Neuronal stem cell (in vitro differentiated cells): ENCODE results near the gene CXXC5. TPM values are rescaled to one million over a fixed set of nuclear protein-coding genes. Genes with fewer than 3 reads are reported as not detected.

Source experiments
- DNase-seq: peaks from one replicate; pipeline ENCODE4 v3.0.0-alpha.2; 2013; ENCODE audit warnings: low spot score
- H2AFZ ChIP-seq: one replicate; pipeline ENCODE4 v1.6.1; 2013; ENCODE audit warnings: mild to moderate bottlenecking, low read length, inconsistent platforms
- H2AK5ac ChIP-seq: 2 replicates; pipeline ENCODE4 v1.6.1; 2013; ENCODE audit warnings: low read depth, mild to moderate bottlenecking, inconsistent platforms, low read length, moderate library complexity, mixed read lengths
- H2BK120ac ChIP-seq: 2 replicates; pipeline ENCODE4 v1.6.1; 2013; ENCODE audit warnings: low read depth, mild to moderate bottlenecking, inconsistent platforms, low read length, moderate library complexity, mixed read lengths
- H2BK12ac ChIP-seq: one replicate; pipeline ENCODE4 v1.6.1; 2013; ENCODE audit warnings: low read length, inconsistent platforms
- H2BK15ac ChIP-seq: 2 replicates; pipeline ENCODE4 v1.6.1; 2013; ENCODE audit warnings: mild to moderate bottlenecking, low read length, inconsistent platforms, mixed read lengths
- H2BK5ac ChIP-seq: one replicate; pipeline ENCODE4 v1.6.1; 2013; ENCODE audit warnings: inconsistent platforms, mild to moderate bottlenecking, low read length, moderate library complexity
- H3K14ac ChIP-seq: one replicate; pipeline ENCODE4 v1.6.1; 2013; ENCODE audit warnings: low read length, inconsistent platforms
- H3K18ac ChIP-seq: 2 replicates; pipeline ENCODE4 v1.6.1; 2013; ENCODE audit warnings: low read length, inconsistent platforms
- H3K23ac ChIP-seq: 2 replicates; pipeline ENCODE4 v1.6.1; 2013; ENCODE audit warnings: low read depth, mild to moderate bottlenecking, mixed read lengths, low read length, inconsistent platforms; ENCODE audit not compliant: poor library complexity
- H3K27ac ChIP-seq: replicated peaks from 3 replicates; pipeline ENCODE4 v1.5.1; 2013; ENCODE audit warnings: low read length, inconsistent platforms
- H3K27me3 ChIP-seq, 3 experiments: 2 replicates each; pipeline ENCODE4 v1.6.1; 2013; ENCODE audit warnings: low read length in 3 of 3, mild to moderate bottlenecking in 2 of 3, inconsistent platforms in 1 of 3, low read depth in 1 of 3, mixed read lengths in 1 of 3, moderate library complexity in 1 of 3; ENCODE audit not compliant: control insufficient read depth in 3 of 3, insufficient read depth in 3 of 3
- H3K36me3 ChIP-seq, 2 donors: replicated peaks in 1 of 2; 2 replicates each; pipeline ENCODE4 v1.6.1; 2013; ENCODE audit warnings: low read length in 2 of 2; ENCODE audit not compliant: control insufficient read depth in 2 of 2, insufficient read depth in 2 of 2
- H3K4ac ChIP-seq: 2 replicates; pipeline ENCODE4 v1.6.1; 2013; ENCODE audit warnings: inconsistent platforms, mild to moderate bottlenecking, low read length, moderate library complexity
- H3K4me1 ChIP-seq, 2 donors: 1 replicate in 1 of 2; 2 replicates in 1 of 2; pipeline ENCODE4 v1.6.1; 2013; ENCODE audit warnings: low read length in 2 of 2, low read depth in 1 of 2; ENCODE audit not compliant: control insufficient read depth in 2 of 2, insufficient read depth in 1 of 2
- H3K4me2 ChIP-seq: one replicate; pipeline ENCODE4 v1.6.1; 2013; ENCODE audit warnings: mild to moderate bottlenecking, low read length, inconsistent platforms; ENCODE audit not compliant: insufficient read depth, poor library complexity, severe bottlenecking
- H3K4me3 ChIP-seq, 2 donors: 2 replicates each; pipeline ENCODE4 v1.5.1; 2013; ENCODE audit warnings: low read length in 2 of 2, mild to moderate bottlenecking in 2 of 2, inconsistent platforms in 1 of 2, moderate library complexity in 1 of 2
- H3K79me1 ChIP-seq: one replicate; pipeline ENCODE4 v1.6.1; 2013; ENCODE audit warnings: low read depth, mild to moderate bottlenecking, inconsistent platforms, low read length, moderate library complexity
- H3K9ac ChIP-seq: one replicate; pipeline ENCODE4 v1.6.1; 2013; ENCODE audit warnings: mild to moderate bottlenecking, low read depth, low read length, inconsistent platforms; ENCODE audit not compliant: poor library complexity
- H3K9me3 ChIP-seq, 2 donors: replicated peaks in 1 of 2; 2 replicates each; pipeline versions ENCODE3 to v1.6.1; 2013; ENCODE audit warnings: low read length in 2 of 2, mild to moderate bottlenecking in 2 of 2, inconsistent platforms in 1 of 2, low read depth in 1 of 2, mixed read lengths in 1 of 2, moderate library complexity in 1 of 2; ENCODE audit not compliant: control insufficient read depth in 2 of 2, insufficient read depth in 1 of 2
- H4K8ac ChIP-seq: one replicate; pipeline ENCODE4 v1.6.1; 2013; ENCODE audit warnings: low read depth, mild to moderate bottlenecking, inconsistent platforms, low read length, moderate library complexity
- H4K91ac ChIP-seq: one replicate; pipeline ENCODE4 v1.6.1; 2013; ENCODE audit warnings: low read length, low read depth, mild to moderate bottlenecking, inconsistent platforms; ENCODE audit not compliant: poor library complexity
- WGBS, 2 donors: extraction: QIAGEN DNeasy Blood & Tissue Kit; methylation state at CpG; one replicate each; pipeline ENCODE4 v1.1.7; 2013; ENCODE audit warnings: missing lambda C conversion rate in 2 of 2, mixed read lengths in 1 of 2; ENCODE audit not compliant: insufficient read length in 2 of 2, insufficient replicate concordance in 1 of 2; ENCODE audit errors: extremely low coverage in 2 of 2; 5-methylcytosine and 5-hydroxymethylcytosine counted together
- small RNA-seq: library from polyadenylated mRNA; stranded (forward); fragments of <200 nt; extraction: miRNeasy Mini kit (QIAGEN cat#:217004); gene quantifications from one replicate; pipeline ENCODE3, GENCODE V24; 2013; ENCODE audit not compliant: insufficient read depth

CXXC5 gene

DNA sequence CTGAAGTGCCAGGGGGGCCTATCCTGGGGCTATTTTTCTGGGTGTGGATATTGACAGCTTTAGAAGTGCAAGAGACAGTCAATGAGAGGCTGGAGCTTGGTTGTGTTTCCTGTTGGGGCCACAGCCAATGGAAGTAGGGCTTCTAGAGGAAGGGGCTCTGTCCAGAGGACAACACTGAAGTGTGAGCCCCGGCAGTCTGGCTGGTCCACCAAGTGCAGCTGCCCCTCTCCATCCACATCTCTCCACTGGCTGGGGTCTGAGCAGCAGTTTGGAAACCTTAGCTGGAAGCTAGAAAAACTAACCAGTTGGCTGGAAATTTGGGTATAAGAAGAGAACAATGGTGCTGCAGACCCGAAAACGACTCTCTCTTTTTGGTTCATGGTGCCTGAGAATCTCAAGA is 83.1 kb downstream of the CXXC5 start:
- H2BK5ac ChIP-seq = no peak overlapping the region
- H3K4me3 ChIP-seq = no peak overlapping the region
- H3K4ac ChIP-seq = no peak overlapping the region
- no peak overlapping the region for H2AFZ ChIP-seq
- no peaks in the 10 kb centered on the region for H3K27me3 ChIP-seq
- H2BK120ac ChIP-seq = no peak overlapping the region
- H4K8ac ChIP-seq = no peak overlapping the region
- peaks cover 0 to 2% of the 10 kb centered on the region in 2 donors for H3K9me3 ChIP-seq
- H2BK12ac ChIP-seq = no peak overlapping the region
- H3K9ac ChIP-seq = no peak overlapping the region
- WGBS, 2 donors = no CpG with 5 or more reads among the region's 3 CpGs
- H4K91ac ChIP-seq = no peak overlapping the region
- H3K36me3 ChIP-seq = no peaks in the 10 kb centered on the region
- H3K23ac ChIP-seq = no peak overlapping the region
- no peak overlapping the region for H2BK15ac ChIP-seq
- no peaks in the 10 kb centered on the region for H3K79me1 ChIP-seq
- no peak overlapping the region for H2AK5ac ChIP-seq
- H3K14ac ChIP-seq = no peak overlapping the region
- DNase-seq = no peak
- no peak overlapping the region for H3K27ac ChIP-seq
- no peak overlapping the region for H3K18ac ChIP-seq
- H3K4me2 ChIP-seq = no peak overlapping the region
- H3K4me1 ChIP-seq = peaks cover 11 to 13% of the 10 kb centered on the region in 2 donors

DNA sequence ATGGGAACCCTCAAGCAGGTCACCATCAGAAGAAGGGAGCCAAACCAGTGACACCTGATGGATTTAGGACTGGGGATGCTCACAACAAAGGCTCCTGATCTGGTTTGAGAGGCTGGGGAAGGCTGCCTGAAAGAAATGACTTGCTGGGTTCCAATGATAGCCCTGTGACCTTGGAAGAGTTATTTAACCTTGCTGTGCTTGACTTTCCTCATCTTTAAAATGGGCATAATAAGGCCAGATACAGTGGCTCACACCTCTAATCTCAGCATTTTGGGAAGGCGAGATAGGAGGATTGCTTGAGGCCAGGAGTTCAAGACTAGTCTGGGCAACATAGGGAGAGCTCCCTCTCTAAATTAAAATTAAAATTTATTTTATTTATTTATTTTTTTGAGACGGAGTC is 83.9 kb downstream of the CXXC5 start:
- H3K4me1 ChIP-seq = peaks cover 11 to 13% of the 10 kb centered on the region in 2 donors
- H3K9ac ChIP-seq = no peak overlapping the region
- no peak overlapping the region for H2BK15ac ChIP-seq
- WGBS, 2 donors = no CpG with 5 or more reads among the region's 2 CpGs
- no peak overlapping the region for H2BK120ac ChIP-seq
- H3K79me1 ChIP-seq = no peaks in the 10 kb centered on the region
- H3K14ac ChIP-seq = no peak overlapping the region
- no peaks in the 10 kb centered on the region for H3K36me3 ChIP-seq
- H2BK5ac ChIP-seq = no peak overlapping the region
- no peak for DNase-seq
- no peak overlapping the region for H4K91ac ChIP-seq
- no peak overlapping the region for H3K18ac ChIP-seq
- no peak overlapping the region for H4K8ac ChIP-seq
- peaks cover 0 to 2% of the 10 kb centered on the region in 2 donors for H3K9me3 ChIP-seq
- no peak overlapping the region for H3K23ac ChIP-seq
- no peak overlapping the region for H2AFZ ChIP-seq
- no peak overlapping the region for H2BK12ac ChIP-seq
- no peak overlapping the region for H3K4me2 ChIP-seq
- no peak overlapping the region for H2AK5ac ChIP-seq
- no peak overlapping the region for H3K4me3 ChIP-seq
- H3K4ac ChIP-seq = no peak overlapping the region
- H3K27ac ChIP-seq = no peak overlapping the region
- H3K27me3 ChIP-seq = no peaks in the 10 kb centered on the region

DNA sequence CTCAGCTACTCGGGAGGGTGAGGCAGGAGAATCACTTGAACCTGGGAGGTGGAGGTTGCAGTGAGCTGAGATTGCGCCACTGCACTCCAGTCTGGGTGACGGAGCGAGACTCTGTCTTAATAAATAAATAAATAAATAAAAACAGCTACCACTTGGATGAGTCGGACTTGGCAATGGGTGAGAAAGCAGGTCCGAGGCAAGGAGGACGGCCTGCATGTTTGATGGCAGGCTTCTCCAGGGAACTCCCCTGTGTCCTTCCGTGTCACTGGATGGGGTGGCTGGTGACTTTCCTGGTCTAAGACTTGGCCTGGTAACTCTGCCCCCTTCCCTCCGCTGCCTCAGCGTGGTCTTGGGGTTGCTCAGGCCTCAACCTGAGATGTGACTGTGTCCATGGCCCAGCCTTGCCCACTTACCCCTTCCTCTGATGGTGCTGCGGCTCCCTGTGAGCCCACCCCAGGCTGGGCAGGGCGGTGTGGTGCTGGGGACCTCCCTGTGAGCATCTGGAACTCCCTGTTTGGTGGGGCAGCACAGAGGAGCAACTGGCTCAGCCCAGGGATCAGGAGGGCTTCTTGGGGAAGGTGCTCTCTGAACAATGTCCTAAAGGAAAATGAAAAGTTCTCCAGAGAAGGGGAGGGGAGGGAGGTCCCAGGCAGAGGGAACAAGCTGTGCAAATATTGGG is 85.0 kb downstream of the CXXC5 start:
- Histone ChIP-seq H3K27ac (peak overlapping the region; percentile 3), H4K8ac (no peak overlapping the region), H2BK12ac (peak overlapping the region; percentile 99), H4K91ac (no peak overlapping the region), H3K4me1 (peaks cover 11 to 13% of the 10 kb centered on the region in 2 donors), H3K4me2 (no peak overlapping the region), H2AK5ac (peak overlapping the region; percentile 97), H3K27me3 (no peaks in the 10 kb centered on the region), H2BK120ac (peak overlapping the region; percentile 98), H3K4ac (peak overlapping the region; percentile 91), H3K18ac (peak overlapping the region; percentile 99), H3K79me1 (no peaks in the 10 kb centered on the region), H3K14ac (no peak overlapping the region), H2BK5ac (peak overlapping the region; percentile 92), H3K36me3 (no peaks in the 10 kb centered on the region), H3K9me3 (peaks cover 0 to 2% of the 10 kb centered on the region in 2 donors), H2AFZ (no peak overlapping the region), H3K23ac (peak overlapping the region; percentile 78), H3K4me3 (no peak overlapping the region), H3K9ac (peak overlapping the region; percentile 79), H2BK15ac (peak overlapping the region; percentile 100)
- no peak for DNase-seq
- no CpG with 5 or more reads among the region's 12 CpGs for WGBS, 2 donors

Small RNA genes within 50 kb of the gene (small RNA-seq; reads per million reads assigned to genes)
- gene RNU6-236P = not detected
